Medulla oblongata (tissue), 1 donor: ENCODE measurements around the gene LRP1.

Experiments
- DNase-seq: peaks from one replicate; pipeline ENCODE4 v3.0.0-alpha.2; 2015; ENCODE audit errors: extremely low spot score

LRP1 gene

GRCh38 chr12:57193706-57194245, 65.5 kb downstream of the LRP1 start:
- no peak for DNase-seq

- no peak for DNase-seq
Observed at GRCh38 chr12:57194253-57194652, 66.0 kb downstream of the LRP1 start.

GRCh38 chr12:57195186-57195585, 66.9 kb downstream of the LRP1 start:
- no peak for DNase-seq

GRCh38 chr12:57195611-57196371, 67.5 kb downstream of the LRP1 start:
- no peak for DNase-seq

GRCh38 chr12:57196439-57196838, 68.2 kb downstream of the LRP1 start:
- no peak for DNase-seq

- DNase-seq = no peak
Observed at GRCh38 chr12:57196956-57197355, 68.7 kb downstream of the LRP1 start.

- DNase-seq = no peak
Observed at GRCh38 chr12:57198329-57198728, 70.0 kb downstream of the LRP1 start.

GRCh38 chr12:57199191-57199590, 70.9 kb downstream of the LRP1 start:
- DNase-seq = no peak

GRCh38 chr12:57200497-57200896, 72.2 kb downstream of the LRP1 start:
- DNase-seq = no peak

GRCh38 chr12:57201219-57201618, 72.9 kb downstream of the LRP1 start:
- DNase-seq = no peak

- no peak for DNase-seq
Observed at GRCh38 chr12:57201631-57202030, 73.3 kb downstream of the LRP1 start.

GRCh38 chr12:57202321-57202720, 74.0 kb downstream of the LRP1 start:
- DNase-seq = no peak

GRCh38 chr12:57203201-57203600, 74.9 kb downstream of the LRP1 start:
- DNase-seq = no peak

- DNase-seq = no peak
Observed at GRCh38 chr12:57203791-57204190, 75.5 kb downstream of the LRP1 start.

GRCh38 chr12:57204454-57204853, 76.2 kb downstream of the LRP1 start:
- no peak for DNase-seq

- DNase-seq = no peak
Observed at GRCh38 chr12:57205186-57205585, 76.9 kb downstream of the LRP1 start.

- no peak for DNase-seq
Observed at GRCh38 chr12:57205931-57206330, 77.6 kb downstream of the LRP1 start.

GRCh38 chr12:57207731-57208630, 79.7 kb downstream of the LRP1 start:
- DNase-seq = no peak

GRCh38 chr12:57208631-57209282, 80.5 kb downstream of the LRP1 start:
- DNase-seq = peak; percentile 62

- no peak for DNase-seq
Observed at GRCh38 chr12:57209916-57210315, 81.6 kb downstream of the LRP1 start.

GRCh38 chr12:57210461-57210860, 82.2 kb downstream of the LRP1 start:
- DNase-seq = no peak
